GM19395 (cell line): ENCODE results near the gene HES7.
"Not testable (repeated sequence)": the region's sequence is repeated elsewhere in the genome, so short reads cannot be mapped to it uniquely, and the experiment has no call there.

ENCODE experiments used
- ATAC-seq: cut with Tn5 transposase; IDR thresholded peaks from one replicate; pipeline ENCODE4 v1.9.1; 2021; ENCODE audit warnings: mild to moderate bottlenecking, moderate library complexity; ENCODE audit not compliant: unreplicated experiment

Gene HES7

DNA sequence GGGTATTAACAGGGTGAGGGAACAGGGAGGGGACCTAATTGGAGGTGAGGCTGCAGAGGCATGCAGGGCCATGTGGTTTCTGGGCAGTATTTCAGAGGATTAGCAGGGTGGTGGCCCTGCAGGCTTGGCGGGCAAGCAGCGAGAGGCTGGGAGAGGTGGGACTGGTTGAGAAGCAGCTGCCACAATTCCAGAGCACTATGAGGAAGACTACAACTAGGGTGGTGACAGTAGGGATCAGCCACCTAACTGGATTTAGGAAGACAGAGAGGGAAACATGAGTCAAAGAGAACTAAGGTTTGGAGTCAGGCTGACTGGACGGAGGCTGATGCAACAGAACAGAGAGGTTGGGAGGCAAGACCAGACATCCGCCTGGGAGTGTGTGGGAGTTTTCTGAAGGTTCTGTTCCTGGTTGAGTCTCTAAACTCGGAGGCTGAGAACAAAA lies 17.9 kb downstream of the HES7 start:
- ATAC-seq: no peak

DNA sequence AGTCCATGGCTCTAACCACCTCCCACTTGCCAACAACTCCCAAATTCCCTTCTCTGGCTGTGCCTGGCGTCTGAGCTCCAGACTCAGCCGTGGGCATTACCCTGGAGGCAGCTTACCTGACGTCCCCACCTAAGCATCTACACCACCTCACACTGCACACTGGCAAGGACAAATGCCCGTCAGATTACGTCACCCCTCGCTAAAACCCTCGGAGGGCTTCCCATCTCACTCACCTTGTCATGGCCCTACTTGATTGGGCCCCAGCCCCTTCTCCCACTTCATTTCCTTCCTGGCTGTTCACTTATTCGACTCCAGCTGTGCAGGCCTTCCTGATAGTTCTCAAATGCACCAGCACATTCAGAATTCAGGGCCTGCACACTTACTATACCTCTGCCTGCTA lies 19.0 kb downstream of the HES7 start:
- ATAC-seq: no peak

DNA sequence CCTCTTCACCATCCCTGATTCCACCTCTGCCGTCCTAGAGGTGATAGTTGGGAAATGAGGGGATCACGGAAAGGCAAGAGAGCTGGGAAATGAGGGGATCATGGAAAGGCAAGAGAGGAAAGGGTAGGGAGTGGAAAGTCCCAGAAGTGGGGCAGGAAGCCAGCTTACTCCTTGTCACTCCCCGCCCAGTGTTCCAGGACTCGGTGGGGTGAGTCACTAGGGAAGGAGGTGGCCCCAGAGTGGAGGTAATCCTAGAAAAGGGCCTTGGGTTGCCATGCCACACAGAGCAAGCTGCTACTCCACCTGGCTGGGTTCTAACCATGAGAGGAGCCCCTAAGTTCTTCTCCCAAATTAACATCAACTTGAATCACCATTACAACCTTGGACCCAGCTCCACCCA lies 20.4 kb downstream of the HES7 start:
- no peak for ATAC-seq

DNA sequence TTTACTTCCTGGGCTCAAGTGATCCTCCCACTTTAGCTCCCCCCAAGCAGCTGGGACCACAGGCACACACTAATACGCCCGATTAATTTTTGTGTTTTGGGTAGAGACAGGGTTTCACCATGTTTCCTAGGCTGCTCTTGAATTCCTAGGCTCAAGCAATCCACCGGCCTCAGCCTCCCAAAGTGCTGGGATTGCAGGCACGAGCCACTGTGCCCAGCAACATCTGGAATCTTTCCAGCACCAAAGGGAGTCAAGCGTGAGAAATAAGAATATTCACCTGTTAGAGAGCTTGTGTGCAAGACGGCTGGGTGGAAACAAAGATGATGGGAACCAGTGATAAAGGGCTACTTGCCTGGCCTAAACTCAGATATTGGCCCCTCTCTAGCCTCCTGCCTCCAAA lies 22.2 kb downstream of the HES7 start:
- ATAC-seq: no peak

DNA sequence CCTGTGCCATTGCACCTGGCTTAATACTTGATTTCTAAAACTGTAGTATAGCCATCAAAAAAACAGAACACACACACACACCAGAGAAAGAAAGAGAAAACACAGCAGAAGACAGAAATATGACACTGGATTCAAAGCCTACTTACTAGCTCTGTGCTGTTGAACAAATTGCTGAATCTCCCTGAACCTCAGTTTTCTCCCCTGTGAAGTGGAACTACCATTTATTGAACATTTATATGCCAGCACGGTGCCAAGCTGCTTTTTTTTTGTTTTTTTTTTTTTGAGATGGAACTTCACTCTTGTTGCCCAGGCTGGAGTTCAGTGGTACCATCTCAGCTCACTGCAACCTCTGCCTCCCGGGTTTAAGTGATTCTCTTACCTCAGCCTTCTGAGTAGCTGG lies 23.1 kb downstream of the HES7 start:
- no peak for ATAC-seq

DNA sequence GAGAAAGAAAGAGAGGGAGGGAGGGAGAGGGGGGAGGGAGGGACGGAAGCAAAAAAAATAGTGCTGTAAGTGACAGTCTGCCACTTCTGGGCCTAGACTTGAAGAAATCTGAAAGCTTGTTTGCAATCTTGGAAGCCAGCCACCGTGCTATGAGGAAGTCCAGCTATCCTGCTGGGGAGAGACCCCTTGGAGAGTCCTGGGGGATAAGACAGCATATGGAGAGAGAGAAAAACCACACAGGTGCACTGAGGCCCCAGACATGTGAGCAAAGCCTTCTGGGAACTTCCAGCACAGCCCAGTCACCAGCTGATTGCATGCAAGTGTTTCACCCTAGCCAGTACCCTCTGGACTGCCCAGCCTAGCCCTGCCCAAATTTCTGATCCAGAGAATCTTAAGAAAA lies 23.8 kb downstream of the HES7 start:
- ATAC-seq: no peak

DNA sequence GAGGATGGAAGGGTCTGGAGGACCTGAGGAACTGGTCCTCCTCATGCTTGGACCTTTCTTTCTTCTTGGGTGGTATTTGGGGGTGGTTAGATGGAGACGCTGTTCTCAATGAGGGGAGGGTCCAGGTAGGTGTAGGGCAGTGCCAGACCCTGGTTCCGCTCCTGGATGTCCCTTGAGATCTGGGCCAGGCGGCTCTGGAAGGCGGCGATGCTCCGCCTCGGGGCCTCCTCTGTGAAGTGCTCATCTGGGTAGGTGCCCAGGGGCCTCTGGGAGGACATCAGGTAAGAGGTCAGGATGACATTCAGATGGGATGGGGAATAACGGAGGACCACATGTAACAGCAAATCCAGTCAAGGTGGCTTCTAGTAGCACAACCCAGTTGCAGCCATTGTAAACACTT lies 27.4 kb downstream of the HES7 start:
- no peak for ATAC-seq

DNA sequence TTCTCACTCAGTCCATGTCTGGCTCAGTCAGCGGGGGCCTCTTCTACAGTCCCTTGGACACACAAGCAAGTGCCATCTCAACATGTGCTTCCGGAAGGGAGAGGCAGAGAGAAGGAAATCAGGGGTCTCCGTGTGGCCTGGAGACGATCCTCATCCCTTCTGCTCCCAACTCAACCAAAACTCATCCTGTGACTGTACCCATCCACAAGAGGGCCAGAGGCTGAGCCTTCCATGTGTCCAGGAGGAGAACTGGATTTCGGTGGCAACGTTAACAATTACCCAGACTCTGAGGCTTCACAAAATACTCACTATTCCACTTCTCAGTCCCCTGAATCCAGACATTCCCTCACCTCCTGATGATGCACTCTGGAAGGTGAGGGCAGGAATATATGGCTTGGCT lies 28.5 kb downstream of the HES7 start:
- ATAC-seq: no peak

DNA sequence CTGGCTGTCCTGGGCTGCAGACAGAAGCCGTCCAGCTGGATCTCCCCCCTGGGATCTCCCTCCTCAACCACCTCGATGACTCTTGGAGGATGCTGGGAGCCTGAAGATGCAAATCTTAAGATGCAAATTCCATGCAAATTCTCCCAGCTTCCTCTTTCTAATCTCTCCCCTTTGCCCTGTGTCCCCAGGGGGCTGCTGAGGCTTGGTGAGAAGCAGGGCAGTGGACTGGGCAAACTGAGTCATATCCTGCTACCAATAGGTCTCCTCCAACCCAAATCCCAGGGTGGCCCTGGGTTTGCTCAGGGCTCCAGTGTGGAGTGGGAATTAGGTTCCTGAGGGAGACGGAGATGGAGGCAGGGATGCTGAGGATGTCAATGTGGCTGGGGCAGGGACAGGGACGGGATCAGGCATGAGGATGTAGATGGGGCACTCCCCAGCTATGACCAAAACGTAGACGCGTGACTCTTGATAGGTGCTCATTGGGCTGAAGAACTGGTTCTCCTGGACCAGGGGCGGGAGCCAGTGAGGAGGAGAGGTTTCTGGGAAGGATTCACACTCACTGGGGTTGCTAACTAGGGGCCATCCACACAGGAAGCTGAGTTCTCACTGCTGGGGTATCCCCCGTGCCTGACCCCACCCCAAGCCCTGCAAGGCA lies 32.7 kb downstream of the HES7 start:
- no peak for ATAC-seq

DNA sequence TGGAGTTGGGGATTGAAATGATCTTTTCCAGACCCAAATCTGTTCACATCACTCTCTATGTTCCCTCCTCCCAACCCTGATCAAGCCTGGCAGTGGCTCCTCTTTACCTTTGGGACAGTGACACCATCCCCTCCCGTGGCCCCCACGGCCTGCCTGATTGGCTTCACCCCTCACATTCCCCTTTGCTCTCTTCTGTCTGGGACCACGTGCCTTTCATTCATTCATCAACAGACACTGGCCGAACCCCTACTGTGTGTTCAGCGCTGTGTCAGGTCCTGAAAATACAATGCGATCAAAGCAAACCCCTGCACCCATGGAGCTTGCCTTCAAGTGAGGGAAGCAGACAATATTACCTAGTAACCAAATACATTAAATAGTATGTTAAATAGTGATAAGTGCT lies 34.2 kb downstream of the HES7 start:
- ATAC-seq: no peak

DNA sequence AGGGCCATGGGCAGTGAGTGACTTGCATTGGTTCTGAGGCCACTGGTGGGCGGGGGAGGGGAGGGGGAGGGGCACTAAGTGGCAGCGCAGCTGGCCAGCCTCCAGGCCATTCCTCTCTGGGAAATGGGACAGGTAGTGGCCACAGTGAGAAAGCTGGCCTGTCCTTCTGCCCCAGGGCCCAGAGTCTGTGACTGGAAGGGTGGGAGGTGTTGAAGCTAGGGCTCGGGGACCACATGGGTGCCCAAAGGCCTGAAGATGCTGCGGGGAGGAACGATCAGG lies 36.0 kb downstream of the HES7 start:
- ATAC-seq: no peak

DNA sequence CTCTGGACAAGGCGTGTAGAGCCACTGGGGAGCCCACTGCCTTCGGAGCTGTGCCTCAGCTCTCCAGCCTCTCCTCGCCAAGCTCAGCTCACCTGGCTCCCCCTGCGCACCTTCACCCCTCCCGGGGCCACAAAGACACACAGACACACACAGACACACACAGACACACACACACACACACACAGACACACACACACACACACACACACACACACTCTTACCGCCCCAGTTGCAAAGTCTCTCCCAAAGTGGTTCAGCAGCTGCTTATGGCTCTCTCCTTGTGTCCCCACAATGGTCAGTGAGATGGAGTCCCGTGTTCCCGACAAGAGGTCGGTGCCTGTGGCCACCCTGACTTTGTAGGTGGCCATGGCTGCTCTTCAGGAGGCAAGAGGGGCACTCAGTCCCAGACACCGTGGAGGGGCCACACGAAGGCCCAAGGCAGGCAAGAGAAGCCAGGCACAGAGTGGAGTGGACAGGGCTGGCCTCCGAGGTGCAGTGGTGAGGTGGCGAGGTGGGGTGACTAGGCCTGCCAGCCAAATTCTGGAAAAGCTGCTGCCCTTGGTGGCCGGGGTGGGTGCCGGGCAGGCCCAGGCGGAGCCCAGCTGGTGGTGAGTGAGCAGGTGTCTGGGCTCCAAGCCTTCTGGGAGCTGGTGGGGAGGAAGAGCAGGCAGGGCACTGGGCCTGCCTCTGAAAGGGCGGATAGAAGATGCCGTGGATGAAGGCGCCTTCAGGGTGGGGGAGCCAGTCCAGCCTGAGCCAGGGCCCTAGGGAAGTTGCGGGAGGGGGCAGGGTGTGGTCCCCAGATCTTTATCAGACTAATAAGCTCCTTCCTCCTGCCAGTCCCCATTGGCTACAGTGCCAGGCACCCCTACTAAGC lies 36.6 kb downstream of the HES7 start, which contains the start of gene ALOX12B:
TSS of gene ALOX12B (minus strand) at position 642 of the 877 bp plus-strand sequence. CDS start at position 368, 274 bp downstream.
- ATAC-seq: no peak

DNA sequence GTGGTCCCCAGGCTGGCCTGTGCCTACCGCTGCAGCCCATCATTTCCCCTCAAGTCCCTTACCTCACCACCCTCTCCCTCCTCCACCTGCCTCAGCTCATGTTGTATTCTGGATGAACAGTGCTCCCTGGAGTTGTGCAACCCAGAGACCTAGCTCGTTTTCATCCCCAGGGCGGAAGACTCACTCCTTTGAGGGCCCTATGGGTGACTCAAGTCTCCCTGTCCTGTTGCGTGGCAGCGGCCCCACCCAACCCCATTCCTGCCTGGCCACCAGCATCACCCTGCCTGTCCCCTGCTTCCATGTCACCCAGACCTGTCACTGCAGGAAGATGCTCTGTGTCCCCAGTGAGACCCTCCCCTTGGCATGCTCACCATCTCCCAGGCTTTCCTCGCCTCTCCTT lies 39.7 kb downstream of the HES7 start:
- no peak for ATAC-seq

DNA sequence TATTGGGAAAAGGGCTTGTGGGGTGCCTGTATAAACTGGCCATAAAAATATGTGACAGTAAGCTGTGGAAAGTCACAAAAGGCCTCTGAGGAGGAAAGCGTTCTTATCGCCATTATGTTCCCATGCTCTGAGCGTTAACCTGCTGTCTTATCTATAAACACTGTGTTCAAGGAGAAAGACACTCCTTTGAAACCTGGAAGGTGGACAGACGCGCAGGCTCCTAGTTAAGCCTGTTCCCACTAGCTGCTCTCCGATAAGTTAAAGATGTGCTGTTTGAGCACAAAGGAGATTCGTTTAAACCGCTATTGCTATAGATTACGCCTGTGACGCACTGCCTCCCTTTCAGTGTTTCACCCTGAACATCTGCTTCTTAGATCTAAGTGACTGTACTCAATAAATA lies 41.6 kb downstream of the HES7 start:
- no peak for ATAC-seq

DNA sequence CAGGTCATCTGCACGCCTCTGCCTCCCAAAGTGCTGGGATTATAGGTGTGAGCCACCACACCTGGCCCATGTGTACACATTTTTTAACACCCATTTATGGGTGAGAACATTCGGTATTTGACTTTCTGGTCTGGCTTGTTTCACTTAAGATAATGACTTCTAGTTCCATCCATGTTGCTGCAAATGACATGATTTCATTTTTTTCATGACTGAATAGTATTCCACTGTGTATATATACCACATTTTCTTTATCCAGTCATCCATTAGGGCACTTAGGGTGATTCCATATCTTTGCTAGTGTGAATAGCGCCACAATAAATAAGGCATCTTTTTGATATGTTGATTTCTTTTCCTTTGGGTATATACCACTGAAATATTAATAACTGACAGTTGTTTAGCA lies 42.0 kb downstream of the HES7 start:
- no peak for ATAC-seq

DNA sequence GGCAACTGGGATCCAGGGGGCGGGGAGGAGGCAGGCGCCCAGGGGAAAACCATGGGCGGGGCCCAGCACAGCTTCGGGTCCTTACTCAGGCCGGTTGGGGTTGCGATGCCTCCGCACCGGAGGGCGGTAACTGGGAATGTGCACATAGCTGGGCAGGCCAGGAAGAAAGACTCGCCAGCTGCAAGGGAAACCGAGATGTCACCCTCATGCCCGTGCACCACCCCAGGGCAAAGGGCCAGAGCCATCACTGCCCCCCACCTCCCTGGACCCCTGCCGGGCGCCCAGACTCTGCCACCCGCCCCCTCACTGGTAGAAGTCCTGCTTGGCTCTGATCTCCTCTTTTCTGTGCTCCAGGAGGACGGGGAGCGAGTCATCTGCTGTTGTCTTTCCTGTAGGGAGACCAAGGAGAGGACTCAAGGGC lies 43.1 kb downstream of the HES7 start:
- no peak for ATAC-seq

DNA sequence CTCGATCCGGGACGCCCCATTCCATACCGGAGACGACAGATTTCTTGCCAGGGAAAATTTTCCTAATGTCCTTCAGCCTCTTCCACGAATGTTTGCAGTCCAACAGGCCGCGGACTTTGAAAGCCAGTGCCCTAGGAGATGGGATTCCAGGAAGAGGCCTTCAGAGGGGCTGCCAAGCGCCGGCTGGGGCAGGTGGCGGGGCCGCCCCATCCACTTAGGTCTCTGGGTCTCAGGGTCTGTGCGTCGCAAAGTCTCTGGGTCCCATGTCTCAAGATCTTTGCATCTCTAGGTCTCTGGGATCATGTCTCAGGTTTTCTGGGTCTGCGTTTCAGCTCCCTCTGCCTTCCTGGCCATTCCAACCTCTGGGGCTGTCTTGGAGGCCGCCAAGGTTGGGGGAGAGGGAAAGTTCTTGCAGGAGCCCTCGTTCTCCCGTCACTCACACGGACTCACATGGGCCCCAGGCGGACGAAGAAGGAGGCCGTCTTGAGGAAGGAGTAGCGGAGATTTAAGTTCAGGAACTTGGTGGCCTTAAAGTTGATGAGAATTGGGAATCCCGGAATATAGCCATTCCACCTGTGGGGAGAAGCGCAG lies 43.6 kb downstream of the HES7 start:
- ATAC-seq: no peak

DNA sequence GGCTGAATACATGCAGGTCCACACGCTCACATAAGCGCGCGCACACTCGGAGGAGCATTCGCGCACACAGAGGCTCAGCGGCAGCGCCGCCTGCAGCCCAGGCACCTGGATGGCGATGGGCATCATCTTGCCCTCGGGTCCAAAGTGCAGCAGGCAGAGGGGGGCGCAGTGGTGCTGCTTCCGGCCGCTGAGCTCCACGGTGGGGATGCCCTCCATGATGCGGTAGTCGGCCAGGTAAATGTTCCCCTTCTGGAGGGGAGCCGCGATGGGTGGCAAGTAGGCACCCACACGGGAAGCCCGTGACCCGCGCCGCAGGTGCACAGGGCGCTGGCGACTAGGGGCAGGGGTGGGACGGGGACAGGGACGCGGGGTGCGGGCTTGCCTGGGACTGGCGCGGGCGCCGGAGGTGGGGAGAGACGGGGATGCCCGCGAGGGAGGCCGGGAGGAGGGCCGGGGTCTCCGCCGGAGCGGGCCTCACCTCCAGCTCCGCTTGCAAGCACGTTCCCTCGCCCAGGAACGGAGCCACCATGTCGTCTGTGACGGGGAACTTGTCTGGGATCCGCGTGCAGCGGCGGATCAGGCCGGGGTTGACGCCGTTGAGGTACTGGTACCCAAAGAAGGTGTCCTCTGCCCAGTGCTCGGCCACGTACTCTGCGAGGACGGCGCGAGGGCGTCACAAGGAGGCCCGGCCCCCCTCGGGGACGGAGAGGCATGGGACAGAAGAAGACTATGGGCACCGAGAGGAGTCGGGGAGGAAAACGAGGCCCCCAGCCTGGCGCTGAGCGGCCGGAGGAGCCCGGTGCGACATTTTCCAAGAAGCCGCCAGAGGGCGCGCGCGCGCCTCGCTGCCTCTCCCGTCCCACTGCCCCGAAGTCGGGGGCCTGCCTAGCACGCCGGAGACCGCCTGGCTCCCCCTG lies 44.4 kb downstream of the HES7 start:
- no peak for ATAC-seq

DNA sequence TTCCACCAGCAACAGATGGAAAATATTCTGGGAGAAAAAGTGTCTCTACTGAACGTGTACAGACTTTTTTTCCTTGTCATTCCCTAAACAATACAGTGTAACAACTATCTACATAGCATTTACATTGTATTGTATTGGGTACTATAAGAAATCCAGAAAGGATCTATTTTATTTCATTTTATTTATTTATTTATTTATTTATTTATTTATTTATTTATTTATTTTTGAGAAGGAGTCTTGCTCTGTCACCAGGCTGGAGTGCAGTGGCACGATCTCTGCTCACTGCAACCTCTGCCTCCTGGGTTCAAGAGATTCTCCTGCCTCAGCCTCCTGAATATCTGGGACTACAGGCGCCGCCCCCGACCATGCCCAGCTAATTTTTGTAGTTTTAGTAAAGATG lies 46.0 kb downstream of the HES7 start:
- not testable (repeated sequence) for ATAC-seq

DNA sequence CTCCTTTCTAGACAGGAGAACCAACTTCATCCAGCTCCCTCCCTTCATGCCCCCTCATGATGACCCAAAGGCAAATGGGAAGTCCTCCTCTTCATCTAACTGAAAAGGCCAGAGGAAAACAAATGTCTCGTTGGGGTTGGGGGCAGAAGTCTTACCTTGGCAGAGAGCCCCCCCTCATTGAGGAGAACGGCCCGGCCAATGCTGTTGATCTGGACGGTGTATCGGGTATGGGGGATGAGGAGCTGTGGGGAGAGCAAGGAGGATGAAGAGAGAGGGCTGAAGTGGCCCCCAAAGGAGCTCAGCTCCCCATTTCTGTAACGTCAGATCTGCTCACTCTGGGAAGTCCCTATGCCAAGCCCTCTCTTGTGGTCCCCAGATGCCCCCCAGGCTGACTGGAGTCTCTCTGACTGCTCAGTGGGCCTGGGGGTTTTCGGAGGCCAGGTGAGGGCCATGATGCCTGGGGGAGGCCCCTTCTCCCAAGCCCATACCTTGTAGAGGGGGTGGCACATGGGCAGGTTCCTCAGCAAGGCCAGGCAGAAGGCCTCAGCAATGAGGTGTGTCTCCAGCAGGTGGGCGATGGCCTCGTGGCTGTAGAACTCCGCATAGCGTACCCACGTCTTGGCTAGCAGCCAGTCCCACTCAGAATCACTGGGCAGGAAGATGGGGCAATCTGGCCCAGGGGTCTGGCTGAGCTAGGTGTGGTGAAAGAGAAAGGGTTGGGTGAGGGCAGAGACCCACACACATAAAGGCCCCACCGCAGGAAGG lies 47.2 kb downstream of the HES7 start:
- no peak for ATAC-seq
